ENCODE results near the gene HERC2.

The HERC2 gene

DNA sequence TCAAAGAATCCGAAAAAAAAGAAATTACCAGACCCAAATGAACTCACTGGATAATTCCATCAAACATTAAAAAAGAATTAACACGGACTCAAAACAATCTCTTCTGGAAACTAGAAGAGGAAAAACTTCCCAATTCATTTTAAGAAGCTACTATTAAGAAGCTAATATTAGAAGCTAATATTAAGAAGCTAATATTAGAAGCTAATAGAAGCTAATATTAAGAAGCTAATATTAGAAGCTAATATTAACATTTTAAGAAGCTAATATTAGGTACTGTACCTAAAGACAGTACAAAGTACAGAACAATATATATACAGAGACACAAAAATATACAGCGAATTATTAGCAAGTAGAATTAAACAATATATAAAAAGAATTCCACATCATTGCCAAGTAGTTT, 35.9 kb downstream of the HERC2 start:
- no peak for TF ChIP-seq ZFX (IDR thresholded peaks at IDR 0.05; ENCODE audit: borderline replicate concordance)
- TF ChIP-seq, protein P1, sequence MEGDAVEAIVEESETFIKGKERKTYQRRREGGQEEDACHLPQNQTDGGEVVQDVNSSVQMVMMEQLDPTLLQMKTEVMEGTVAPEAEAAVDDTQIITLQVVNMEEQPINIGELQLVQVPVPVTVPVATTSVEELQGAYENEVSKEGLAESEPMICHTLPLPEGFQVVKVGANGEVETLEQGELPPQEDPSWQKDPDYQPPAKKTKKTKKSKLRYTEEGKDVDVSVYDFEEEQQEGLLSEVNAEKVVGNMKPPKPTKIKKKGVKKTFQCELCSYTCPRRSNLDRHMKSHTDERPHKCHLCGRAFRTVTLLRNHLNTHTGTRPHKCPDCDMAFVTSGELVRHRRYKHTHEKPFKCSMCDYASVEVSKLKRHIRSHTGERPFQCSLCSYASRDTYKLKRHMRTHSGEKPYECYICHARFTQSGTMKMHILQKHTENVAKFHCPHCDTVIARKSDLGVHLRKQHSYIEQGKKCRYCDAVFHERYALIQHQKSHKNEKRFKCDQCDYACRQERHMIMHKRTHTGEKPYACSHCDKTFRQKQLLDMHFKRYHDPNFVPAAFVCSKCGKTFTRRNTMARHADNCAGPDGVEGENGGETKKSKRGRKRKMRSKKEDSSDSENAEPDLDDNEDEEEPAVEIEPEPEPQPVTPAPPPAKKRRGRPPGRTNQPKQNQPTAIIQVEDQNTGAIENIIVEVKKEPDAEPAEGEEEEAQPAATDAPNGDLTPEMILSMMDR (IDR thresholded peaks at IDR 0.05) = no peak
- no peak overlapping the region for H3K27ac ChIP-seq

DNA sequence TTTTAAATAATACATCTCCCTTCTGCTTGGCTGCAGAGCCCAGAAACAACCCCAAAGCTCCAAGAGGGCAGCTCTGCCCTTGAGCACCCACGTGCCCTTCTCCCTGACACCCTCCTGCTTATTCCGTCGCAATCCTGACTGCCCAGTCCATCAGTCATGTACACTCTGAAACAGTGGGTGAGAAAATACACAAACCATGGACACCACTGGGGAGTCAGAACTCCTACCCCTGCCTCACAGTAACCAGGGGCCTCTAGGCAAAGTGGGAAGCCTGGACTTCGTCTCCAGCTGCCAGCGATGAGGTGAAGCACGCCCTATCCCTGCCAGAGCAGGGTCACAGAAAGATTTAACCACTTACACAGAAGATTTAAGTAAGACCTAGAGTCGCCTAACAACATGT, 40.1 kb downstream of the HERC2 start:
- H3K27ac ChIP-seq = no peak overlapping the region
- TF ChIP-seq, protein P1 (IDR thresholded peaks at IDR 0.05) = no peak
- no peak for TF ChIP-seq ZFX (IDR thresholded peaks at IDR 0.05; ENCODE audit: borderline replicate concordance)

DNA sequence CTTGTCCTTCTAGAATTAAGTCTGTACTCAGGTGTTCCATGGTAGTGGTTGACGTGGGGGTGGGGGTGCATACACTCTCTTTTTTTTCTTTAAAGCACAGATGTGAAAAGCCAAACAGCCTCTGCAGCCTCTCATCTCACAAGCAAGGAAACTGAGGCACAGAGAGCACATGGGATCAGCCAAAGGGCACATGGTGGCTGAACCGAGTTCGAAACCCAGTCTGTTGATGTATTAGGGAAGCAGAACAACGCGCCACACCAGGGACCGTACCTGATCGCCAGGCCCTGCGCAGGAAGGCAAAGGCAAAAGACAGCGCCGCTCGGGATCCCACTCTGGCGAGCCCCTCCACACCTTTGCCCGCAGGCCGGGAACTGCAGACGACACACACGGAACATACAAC, 47.3 kb downstream of the HERC2 start:
- no peak overlapping the region for H3K27ac ChIP-seq
- TF ChIP-seq, protein P1 (IDR thresholded peaks at IDR 0.05) = no peak
- no peak for TF ChIP-seq ZFX (IDR thresholded peaks at IDR 0.05; ENCODE audit: borderline replicate concordance)

GRCh38 chr15:28273873-28274610, 47.9 kb downstream of the HERC2 start:
- H3K27ac ChIP-seq = no peak overlapping the region
- TF ChIP-seq, protein P1 (IDR thresholded peaks at IDR 0.05) = no peak
- TF ChIP-seq ZFX (IDR thresholded peaks at IDR 0.05; ENCODE audit: borderline replicate concordance) = no peak

DNA sequence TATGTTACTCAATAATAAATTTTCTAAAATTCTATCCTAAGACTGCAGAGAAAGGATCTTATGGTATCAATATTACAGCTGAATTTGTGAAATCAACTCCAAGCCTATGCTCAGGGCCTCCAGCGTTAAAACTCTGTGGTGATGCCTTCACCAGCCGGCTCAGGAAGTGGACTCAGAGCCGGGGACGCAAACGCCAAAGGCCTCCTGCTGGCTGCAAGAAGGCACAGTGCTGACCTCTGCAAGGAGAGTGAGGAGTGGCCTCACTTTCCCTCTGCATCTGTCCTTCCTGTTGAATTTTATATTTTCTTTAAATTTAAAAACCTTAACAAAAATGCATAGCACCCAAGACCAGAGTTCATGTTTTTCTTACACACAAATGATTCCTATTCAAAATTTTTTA, 48.5 kb downstream of the HERC2 start:
- no peak for TF ChIP-seq ZFX (IDR thresholded peaks at IDR 0.05; ENCODE audit: borderline replicate concordance)
- TF ChIP-seq, protein P1 (IDR thresholded peaks at IDR 0.05) = no peak
- H3K27ac ChIP-seq = no peak overlapping the region

GRCh38 chr15:28272587-28272986, 49.4 kb downstream of the HERC2 start:
- H3K27ac ChIP-seq = no peak overlapping the region
- no peak for TF ChIP-seq ZFX (IDR thresholded peaks at IDR 0.05; ENCODE audit: borderline replicate concordance)
- TF ChIP-seq, protein P1 (IDR thresholded peaks at IDR 0.05) = no peak

GRCh38 chr15:28271697-28272260, 50.2 kb downstream of the HERC2 start:
- H3K27ac ChIP-seq = no peak overlapping the region
- TF ChIP-seq ZFX (IDR thresholded peaks at IDR 0.05; ENCODE audit: borderline replicate concordance) = no peak
- TF ChIP-seq, protein P1 (IDR thresholded peaks at IDR 0.05) = no peak
